GM12878 (cell line): ENCODE data around the gene CDC16. TPM values are rescaled to one million over a fixed set of nuclear protein-coding genes. Genes with fewer than 3 reads are reported as not detected.

Experiments
- ATAC-seq: fragments of 200-7000 bp; cut with Tn5 transposase; 3 replicates; pipeline ENCODE4 v1.9.1; 2020; ENCODE audit warnings: mild to moderate bottlenecking, moderate library complexity
- BruUV-seq: library from RNA; stranded (reverse); fragments of 400-500 nt; replicated peaks from 2 replicates; lab custom pipeline; 2021; lab: Mats Ljungman, UMichigan
- CTCF ChIA-PET: fragments of 300-600 bp; sonication (Branson Sonifier 250); formaldehyde crosslinking; extraction: SDS; loops from one replicate; lab custom pipeline; 2021; ENCODE audit warnings: inconsistent platforms; lab: Yijun Ruan, JAX
- POLR2A ChIA-PET: fragments of 350-600 bp; formaldehyde crosslinking; extraction: SDS; loops from one replicate; lab custom pipeline; 2021; ENCODE audit warnings: inconsistent platforms; lab: Charles Lee
- RAD21 ChIA-PET: fragments of 300-600 bp; sonication (Branson Sonifier 250); formaldehyde crosslinking; loops from one replicate; lab custom pipeline; 2023; ENCODE audit warnings: antibody characterized with exemption; ENCODE audit not compliant: unreplicated experiment; lab: Charles Lee
- SMC1A ChIA-PET: fragments of 300-600 bp; sonication (Branson Sonifier 250); formaldehyde crosslinking; loops from one replicate; lab custom pipeline; 2023; ENCODE audit not compliant: unreplicated experiment, uncharacterized antibody; lab: Charles Lee
- DNase-seq: peaks from one replicate; pipeline ENCODE4 v3.0.0-alpha.2; 2011; ENCODE audit warnings: low read depth, low spot score
- FAIRE-seq: peaks from 3 replicates; lab custom pipeline; 2011; peaks lifted over from hg19 to GRCh38; lab: Jason Lieb, UNC
- H2AFZ ChIP-seq: 2 replicates; pipeline ENCODE4 v1.6.0; 2011; ENCODE audit warnings: low read depth, low read length, control low read depth; ENCODE audit not compliant: control insufficient read depth
- H3K27ac ChIP-seq: 2 replicates; pipeline ENCODE4 v1.5.1; 2011; ENCODE audit warnings: control low read depth; ENCODE audit not compliant: control insufficient read depth, insufficient read depth
- H3K27me3 ChIP-seq, 2 experiments: replicated peaks in 1 of 2; 2 replicates each; pipeline versions ENCODE4 v1.6.0 to v1.6.1; 2011; ENCODE audit warnings: low read length in 1 of 2; ENCODE audit not compliant: control insufficient read depth in 2 of 2, insufficient read depth in 2 of 2
- H3K36me3 ChIP-seq, 2 experiments: 2 replicates each; pipeline ENCODE4 v1.5.1; 2011; ENCODE audit warnings: low read length in 1 of 2; ENCODE audit not compliant: control insufficient read depth in 2 of 2, insufficient read depth in 2 of 2
- H3K4me1 ChIP-seq: 2 replicates; pipeline ENCODE4 v1.6.1; 2011; ENCODE audit warnings: mild to moderate bottlenecking, low read length, moderate library complexity, mixed read lengths; ENCODE audit not compliant: control insufficient read depth, insufficient read depth
- H3K4me2 ChIP-seq: 2 replicates; pipeline ENCODE4 v1.6.0; 2011; ENCODE audit warnings: control low read depth; ENCODE audit not compliant: control insufficient read depth, insufficient read depth
- H3K4me3 ChIP-seq: fragments of 200-600 bp; sonication (generic); 2 replicates; pipeline ENCODE4 v1.5.1; 2016
- H3K79me2 ChIP-seq: 2 replicates; pipeline ENCODE4 v1.6.0; 2011; ENCODE audit warnings: low read length; ENCODE audit not compliant: control insufficient read depth, insufficient read depth
- H3K9ac ChIP-seq: 2 replicates; pipeline ENCODE4 v1.8.0; 2011; ENCODE audit warnings: low read length, control low read depth, mixed read lengths; ENCODE audit not compliant: control insufficient read depth, insufficient read depth
- H3K9me3 ChIP-seq: replicated peaks from 3 replicates; pipeline ENCODE4 v1.5.1; 2011; ENCODE audit warnings: mild to moderate bottlenecking, low read length; ENCODE audit not compliant: control insufficient read depth, insufficient read depth
- H4K20me1 ChIP-seq: 2 replicates; pipeline ENCODE4 v1.6.0; 2011; ENCODE audit not compliant: control insufficient read depth, insufficient read depth
- ATF7 ChIP-seq: fragments of 450-650 bp; IDR thresholded peaks from 2 replicates; pipeline ENCODE4 v1.6.1; 2016; ENCODE audit warnings: low read depth, mild to moderate bottlenecking
- EP300 ChIP-seq, 2 experiments: fragments of 150-350 bp in 1 of 2; IDR thresholded peaks; 2 replicates each; pipeline ENCODE4 v1.6.1; 2011 to 2012; ENCODE audit warnings: low read depth in 2 of 2, low read length in 2 of 2, borderline replicate concordance in 1 of 2, improper control_type of control experiment in 1 of 2, inconsistent platforms in 1 of 2; ENCODE audit not compliant: control insufficient read depth in 1 of 2
- WGBS: methylation state at CpG from one replicate; pipeline ENCODE4 v1.1.6; 2016; ENCODE audit warnings: low lambda C conversion rate; ENCODE audit not compliant: insufficient replicate concordance, insufficient coverage; ENCODE audit errors: missing lambda C conversion rate; 5-methylcytosine and 5-hydroxymethylcytosine counted together
- in situ Hi-C: fragments of 300-500 bp; cut with MboI; formaldehyde crosslinking; loops from 9 replicates; pipeline ENCODE4 v1.14.3; 2018; ENCODE audit warnings: mixed read lengths
- intact Hi-C: fragments of 100-400 bp; cut with micrococcal nuclease; formaldehyde crosslinking; loops from one replicate; pipeline ENCODE4 v1.14.2; 2022; ENCODE audit not compliant: unreplicated experiment
- polyA plus RNA-seq, 11 experiments: library from polyadenylated mRNA; depleted of rRNA in 4 of 11; unstranded in 6 of 11; stranded (reverse) in 5 of 11; fragments of >200 nt; fragmentation: Nextera tagmentation in 4 of 11; fragmentation: Illumina TruSeq in 1 of 11; extraction: Ambion mirVana in 4 of 11; extraction: Trizol in 1 of 11; gene quantifications; 1 replicate in 1 of 11; 2 replicates in 10 of 11; pipeline versions ENCODE4 v1.2.1 to v1.2.3, GENCODE V29; 2011 to 2016; ENCODE audit warnings: inconsistent platforms in 2 of 11, missing spikeins in 2 of 11, low read depth in 1 of 11
- total RNA-seq, 4 experiments: library from RNA; depleted of rRNA in 3 of 4; stranded (reverse); fragments of >200 nt in 3 of 4; fragmentation: Illumina TruSeq in 1 of 4; extraction: Trizol in 1 of 4; gene quantifications; 2 replicates each; pipeline versions ENCODE4 v1.2.1 to v1.2.3, GENCODE V29; 2013 to 2021
- TF ChIP-seq, protein P1 (sequence below): IDR thresholded peaks from 2 replicates; pipeline ENCODE4 v1.6.1; 2012; ENCODE audit warnings: mild to moderate bottlenecking, low read depth, low read length

Gene CDC16
- total and polyA plus RNA-seq, 10 of the 15 experiments (the other 5 are each of a cell fraction or from before 2014, with no cell fraction given): 15.4 to 92.9 (median 31.4) TPM

DNA sequence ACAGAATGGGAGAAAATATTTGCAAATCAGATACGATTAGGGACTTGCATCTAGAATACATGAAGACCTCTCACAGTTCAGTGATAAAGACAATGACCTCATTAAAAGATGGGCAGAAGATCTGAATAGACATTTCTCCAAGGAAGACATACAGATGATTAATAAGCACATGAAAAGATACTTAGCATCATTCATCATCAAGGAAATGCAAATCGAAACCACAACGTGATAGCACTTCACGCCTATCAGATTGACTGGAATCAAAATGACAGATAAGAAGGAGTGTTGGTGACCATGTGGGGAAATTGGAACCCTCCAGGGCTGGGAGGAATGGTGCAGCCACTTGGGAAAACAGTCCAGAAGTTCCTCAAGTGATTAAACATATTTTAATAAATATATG lies 29.8 kb upstream of the CDC16 start (continued):
- TF ChIP-seq, protein P1, sequence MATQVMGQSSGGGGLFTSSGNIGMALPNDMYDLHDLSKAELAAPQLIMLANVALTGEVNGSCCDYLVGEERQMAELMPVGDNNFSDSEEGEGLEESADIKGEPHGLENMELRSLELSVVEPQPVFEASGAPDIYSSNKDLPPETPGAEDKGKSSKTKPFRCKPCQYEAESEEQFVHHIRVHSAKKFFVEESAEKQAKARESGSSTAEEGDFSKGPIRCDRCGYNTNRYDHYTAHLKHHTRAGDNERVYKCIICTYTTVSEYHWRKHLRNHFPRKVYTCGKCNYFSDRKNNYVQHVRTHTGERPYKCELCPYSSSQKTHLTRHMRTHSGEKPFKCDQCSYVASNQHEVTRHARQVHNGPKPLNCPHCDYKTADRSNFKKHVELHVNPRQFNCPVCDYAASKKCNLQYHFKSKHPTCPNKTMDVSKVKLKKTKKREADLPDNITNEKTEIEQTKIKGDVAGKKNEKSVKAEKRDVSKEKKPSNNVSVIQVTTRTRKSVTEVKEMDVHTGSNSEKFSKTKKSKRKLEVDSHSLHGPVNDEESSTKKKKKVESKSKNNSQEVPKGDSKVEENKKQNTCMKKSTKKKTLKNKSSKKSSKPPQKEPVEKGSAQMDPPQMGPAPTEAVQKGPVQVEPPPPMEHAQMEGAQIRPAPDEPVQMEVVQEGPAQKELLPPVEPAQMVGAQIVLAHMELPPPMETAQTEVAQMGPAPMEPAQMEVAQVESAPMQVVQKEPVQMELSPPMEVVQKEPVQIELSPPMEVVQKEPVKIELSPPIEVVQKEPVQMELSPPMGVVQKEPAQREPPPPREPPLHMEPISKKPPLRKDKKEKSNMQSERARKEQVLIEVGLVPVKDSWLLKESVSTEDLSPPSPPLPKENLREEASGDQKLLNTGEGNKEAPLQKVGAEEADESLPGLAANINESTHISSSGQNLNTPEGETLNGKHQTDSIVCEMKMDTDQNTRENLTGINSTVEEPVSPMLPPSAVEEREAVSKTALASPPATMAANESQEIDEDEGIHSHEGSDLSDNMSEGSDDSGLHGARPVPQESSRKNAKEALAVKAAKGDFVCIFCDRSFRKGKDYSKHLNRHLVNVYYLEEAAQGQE: no peak

DNA sequence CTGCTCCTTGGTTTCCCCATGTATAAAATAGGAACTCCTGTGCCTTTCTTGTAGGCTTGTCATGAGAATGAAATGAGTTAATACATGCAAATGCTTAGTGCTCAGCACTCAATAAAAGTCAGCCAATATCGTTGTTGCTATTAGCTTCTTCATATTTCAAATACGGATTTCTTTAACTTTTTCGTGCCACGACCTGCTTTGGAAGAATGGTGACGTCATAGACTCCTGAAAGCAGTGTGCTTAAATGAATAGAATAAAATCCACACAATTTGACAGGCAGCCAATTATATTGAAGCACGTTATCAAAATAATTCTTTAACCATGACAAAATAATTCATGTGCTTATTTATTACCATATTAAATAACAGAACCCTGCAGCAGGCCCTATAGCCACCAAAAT lies 26.6 kb upstream of the CDC16 start:
- 17% methylated on average over 6 of the region's 6 CpGs for WGBS
- DNase-seq (no peak), FAIRE-seq (no peak), ATAC-seq (no peak)
- H4K20me1 ChIP-seq: no peaks in the 10 kb centered on the region
- SMC1A ChIA-PET: no interaction called here
- H3K9ac ChIP-seq: no peak overlapping the region
- intact Hi-C loops (no loop called here), in situ Hi-C loops (no loop called here)
- TF ChIP-seq EP300 (IDR thresholded peaks at IDR 0.05; ENCODE audit: borderline replicate concordance in 1 of 2, control insufficient read depth in 1 of 2, low read depth in 2 of 2, low read length in 2 of 2) (no peak), ATF7 (peak; percentile 59)
- no peaks in the 10 kb centered on the region for H3K79me2 ChIP-seq
- H3K9me3 ChIP-seq: no peaks in the 10 kb centered on the region; the same call in 2 of the 3 replicates
- H3K27ac ChIP-seq: no peak overlapping the region
- H3K4me2 ChIP-seq: no peak overlapping the region
- POLR2A ChIA-PET: no interaction called here
- no peaks in the 10 kb centered on the region for H3K36me3 ChIP-seq
- BruUV-seq: no TSS peak
- RAD21 ChIA-PET: no interaction called here
- CTCF ChIA-PET: no interaction called here
- no peak overlapping the region for H3K4me3 ChIP-seq
- H3K27me3 ChIP-seq: no peaks in the 10 kb centered on the region
- H3K4me1 ChIP-seq: no peaks in the 10 kb centered on the region
- H2AFZ ChIP-seq: no peak overlapping the region
